Mesenchymal stem cell (in vitro differentiated cells and primary cell): ENCODE measurements around the gene F8A1.
"Not testable (repeated sequence)": the region's sequence is repeated elsewhere in the genome, so short reads cannot be mapped to it uniquely, and the experiment has no call there.

Experiments
- DNase-seq: peaks from one replicate; pipeline ENCODE4 v3.0.0-alpha.2; 2013
- H2AFZ ChIP-seq: one replicate; pipeline ENCODE4 v1.6.1; 2013; ENCODE audit warnings: low read depth, mild to moderate bottlenecking, control low read depth, inconsistent platforms, low read length, moderate library complexity
- H2AK5ac ChIP-seq: 2 replicates; pipeline ENCODE4 v1.6.1; 2013; ENCODE audit warnings: low read length, moderate library complexity, mild to moderate bottlenecking, inconsistent platforms; ENCODE audit not compliant: severe bottlenecking
- H2BK120ac ChIP-seq: one replicate; pipeline ENCODE4 v1.6.1; 2013; ENCODE audit warnings: low read depth, mild to moderate bottlenecking, inconsistent platforms, low read length, moderate library complexity
- H2BK12ac ChIP-seq, 2 experiments: one replicate each; pipeline ENCODE4 v1.6.1; 2013; ENCODE audit warnings: inconsistent platforms in 2 of 2, low read length in 2 of 2, mild to moderate bottlenecking in 2 of 2, moderate library complexity in 2 of 2, control low read depth in 1 of 2
- H2BK15ac ChIP-seq: one replicate; pipeline ENCODE4 v1.6.1; 2013; ENCODE audit warnings: mild to moderate bottlenecking, low read depth, inconsistent platforms; ENCODE audit not compliant: poor library complexity, severe bottlenecking
- H2BK5ac ChIP-seq: 2 replicates; pipeline ENCODE4 v1.6.1; 2013; ENCODE audit warnings: low read depth, mild to moderate bottlenecking, low read length, control low read depth, inconsistent platforms; ENCODE audit not compliant: poor library complexity, severe bottlenecking
- H3K14ac ChIP-seq, 2 experiments: one replicate each; pipeline ENCODE4 v1.6.1; 2013; ENCODE audit warnings: inconsistent platforms in 2 of 2, low read length in 2 of 2, control low read depth in 1 of 2, mild to moderate bottlenecking in 1 of 2, moderate library complexity in 1 of 2
- H3K18ac ChIP-seq, 2 experiments: one replicate each; pipeline ENCODE4 v1.6.1; 2013; ENCODE audit warnings: inconsistent platforms in 2 of 2, low read length in 2 of 2, control low read depth in 1 of 2, low read depth in 1 of 2, mild to moderate bottlenecking in 1 of 2
- H3K23ac ChIP-seq, 2 experiments: one replicate each; pipeline ENCODE4 v1.6.1; 2013; ENCODE audit warnings: inconsistent platforms in 2 of 2, low read length in 2 of 2, mild to moderate bottlenecking in 2 of 2, moderate library complexity in 2 of 2, control low read depth in 1 of 2
- H3K27ac ChIP-seq: 2 replicates; pipeline ENCODE4 v1.5.1; 2013; ENCODE audit warnings: mild to moderate bottlenecking, moderate library complexity, low read length, control low read depth, inconsistent platforms; ENCODE audit not compliant: poor library complexity, severe bottlenecking
- H3K27me3 ChIP-seq, 2 experiments: 2 replicates each; pipeline versions ENCODE4 v1.6.1 to v1.7.0; 2013; ENCODE audit warnings: low read length in 2 of 2, mild to moderate bottlenecking in 2 of 2, moderate library complexity in 2 of 2, control low read depth in 1 of 2, inconsistent platforms in 1 of 2; ENCODE audit not compliant: control insufficient read depth in 1 of 2, insufficient read depth in 1 of 2
- H3K36me3 ChIP-seq, 2 experiments: 2 replicates each; pipeline versions ENCODE4 v1.6.1 to v1.7.0; 2013; ENCODE audit warnings: low read length in 2 of 2, control low read depth in 1 of 2, inconsistent platforms in 1 of 2, low read depth in 1 of 2, mild to moderate bottlenecking in 1 of 2; ENCODE audit not compliant: insufficient read depth in 2 of 2, control insufficient read depth in 1 of 2
- H3K4ac ChIP-seq, 2 experiments: one replicate each; pipeline ENCODE4 v1.6.1; 2013; ENCODE audit warnings: inconsistent platforms in 2 of 2, low read length in 2 of 2, mild to moderate bottlenecking in 2 of 2, moderate library complexity in 2 of 2, control low read depth in 1 of 2, low read depth in 1 of 2
- H3K4me1 ChIP-seq: 2 replicates; pipeline ENCODE4 v1.6.1; 2013; ENCODE audit warnings: low read depth, low read length, control low read depth; ENCODE audit not compliant: control insufficient read depth, insufficient read depth
- H3K4me2 ChIP-seq: 2 replicates; pipeline ENCODE4 v1.6.1; 2013; ENCODE audit warnings: low read length, mild to moderate bottlenecking, inconsistent platforms; ENCODE audit not compliant: poor library complexity, severe bottlenecking
- H3K4me3 ChIP-seq, 2 experiments: 2 replicates each; pipeline versions ENCODE4 v1.5.1 to v1.7.0; 2013; ENCODE audit warnings: low read length in 2 of 2, mild to moderate bottlenecking in 2 of 2, control low read depth in 1 of 2, low read depth in 1 of 2; ENCODE audit not compliant: insufficient read depth in 1 of 2
- H3K79me1 ChIP-seq: replicated peaks from 2 replicates; pipeline ENCODE4 v1.6.1; 2013; ENCODE audit warnings: mild to moderate bottlenecking, control low read depth, low read length, inconsistent platforms; ENCODE audit not compliant: poor library complexity, severe bottlenecking
- H3K9ac ChIP-seq: 2 replicates; pipeline ENCODE4 v1.7.0; 2013; ENCODE audit warnings: mild to moderate bottlenecking, low read length, moderate library complexity
- H3K9me3 ChIP-seq: 2 replicates; pipeline ENCODE4 v1.7.0; 2013; ENCODE audit warnings: mild to moderate bottlenecking, low read length; ENCODE audit not compliant: control insufficient read depth
- H4K8ac ChIP-seq: one replicate; pipeline ENCODE4 v1.6.1; 2013; ENCODE audit warnings: inconsistent platforms, mild to moderate bottlenecking, low read length, moderate library complexity
- H4K91ac ChIP-seq: one replicate; pipeline ENCODE4 v1.6.1; 2013; ENCODE audit warnings: mild to moderate bottlenecking, low read length, inconsistent platforms
- WGBS: methylation state at CpG from one replicate; pipeline ENCODE4 v1.1.7; 2013; ENCODE audit warnings: mixed read lengths; 5-methylcytosine and 5-hydroxymethylcytosine counted together

F8A1 gene

DNA sequence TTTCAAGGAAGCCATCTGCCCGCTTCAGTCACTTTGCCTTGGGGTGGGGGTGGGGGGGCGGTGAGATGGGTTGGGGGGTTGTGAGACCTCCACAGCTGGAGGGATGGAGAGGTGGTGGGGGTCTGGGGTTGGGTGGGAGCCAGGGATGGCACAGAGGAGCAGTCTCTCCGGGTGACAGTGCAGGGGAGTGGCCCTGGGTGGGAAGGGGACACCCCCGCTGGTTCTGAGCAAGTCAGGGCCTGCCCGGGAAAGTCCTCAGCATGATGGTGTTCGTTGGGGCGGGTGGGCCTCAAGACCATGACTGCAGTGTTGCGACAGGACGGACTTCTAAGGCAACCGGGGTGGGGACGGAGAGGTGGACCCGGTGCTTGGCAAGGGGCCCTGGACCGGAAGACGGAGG lies 606 bp upstream of the F8A1 start:
- H4K91ac ChIP-seq, H4K8ac ChIP-seq, H3K14ac ChIP-seq, H3K23ac ChIP-seq, H3K9me3 ChIP-seq, H3K18ac ChIP-seq, H3K4me2 ChIP-seq, H2BK5ac ChIP-seq, H3K4me3 ChIP-seq, H3K27ac ChIP-seq, H3K4me1 ChIP-seq, H3K36me3 ChIP-seq, H2BK15ac ChIP-seq, H2BK120ac ChIP-seq, H3K4ac ChIP-seq, H3K79me1 ChIP-seq, H3K27me3 ChIP-seq, DNase-seq, H2AFZ ChIP-seq, H2BK12ac ChIP-seq, H2AK5ac ChIP-seq, H3K9ac ChIP-seq: not testable (repeated sequence)
- WGBS = no CpG with 5 or more reads among the region's 14 CpGs

DNA sequence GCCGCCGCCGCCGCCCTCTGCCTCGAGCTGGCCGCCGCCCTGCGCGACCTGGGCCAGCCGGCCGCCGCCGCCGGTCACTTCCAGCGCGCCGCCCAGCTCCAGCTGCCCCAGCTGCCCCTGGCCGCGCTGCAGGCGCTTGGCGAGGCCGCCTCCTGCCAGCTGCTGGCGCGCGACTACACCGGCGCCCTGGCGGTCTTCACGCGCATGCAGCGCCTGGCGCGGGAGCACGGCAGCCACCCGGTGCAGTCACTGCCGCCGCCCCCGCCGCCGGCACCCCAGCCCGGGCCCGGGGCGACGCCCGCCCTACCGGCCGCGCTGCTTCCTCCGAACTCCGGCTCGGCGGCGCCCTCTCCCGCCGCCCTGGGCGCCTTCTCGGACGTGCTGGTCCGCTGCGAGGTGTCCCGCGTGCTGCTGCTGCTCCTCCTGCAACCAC lies 650 bp downstream of the F8A1 start:
- H3K9ac ChIP-seq, H3K27me3 ChIP-seq, H2BK120ac ChIP-seq, H2BK5ac ChIP-seq, H3K27ac ChIP-seq, H2AK5ac ChIP-seq, H3K23ac ChIP-seq, H3K4me3 ChIP-seq, H3K4ac ChIP-seq, H4K8ac ChIP-seq, H2BK15ac ChIP-seq, H2BK12ac ChIP-seq, H3K18ac ChIP-seq, H4K91ac ChIP-seq, H3K4me1 ChIP-seq, H3K9me3 ChIP-seq, H2AFZ ChIP-seq, H3K36me3 ChIP-seq, DNase-seq, H3K14ac ChIP-seq, H3K79me1 ChIP-seq, H3K4me2 ChIP-seq: not testable (repeated sequence)
- WGBS = no CpG with 5 or more reads among the region's 62 CpGs

DNA sequence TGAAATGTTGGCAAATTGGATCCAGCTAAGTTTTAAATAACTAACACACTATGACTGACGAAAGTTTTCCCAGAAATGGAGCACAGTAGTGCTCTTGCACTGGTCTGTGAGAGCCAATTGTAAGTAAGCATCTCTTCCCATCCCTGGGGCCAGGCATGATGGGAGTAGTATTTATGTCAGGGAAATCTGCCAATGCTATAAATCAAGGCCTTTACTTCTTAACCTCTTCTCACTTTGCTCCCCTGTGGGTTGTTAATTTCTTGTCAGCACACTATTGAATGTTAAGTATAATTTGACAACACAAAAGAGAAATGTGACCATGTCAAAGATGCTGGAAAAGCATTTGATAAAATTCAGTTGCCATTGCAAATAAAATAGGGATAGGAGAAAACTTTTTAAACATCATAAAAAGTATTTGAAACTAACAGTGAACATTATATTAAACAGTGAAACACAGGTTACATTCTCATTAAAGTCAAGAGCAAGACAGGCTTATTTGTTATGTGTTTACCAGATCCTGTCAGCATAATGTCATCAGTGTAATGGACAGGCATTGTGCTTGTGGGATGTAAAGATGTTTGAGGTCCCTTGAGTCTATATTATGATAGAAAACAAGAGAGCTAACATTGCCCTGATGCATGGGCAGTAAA lies 5.0 kb downstream of the F8A1 start:
- no CpG with 5 or more reads among the region's 1 CpG for WGBS

DNA sequence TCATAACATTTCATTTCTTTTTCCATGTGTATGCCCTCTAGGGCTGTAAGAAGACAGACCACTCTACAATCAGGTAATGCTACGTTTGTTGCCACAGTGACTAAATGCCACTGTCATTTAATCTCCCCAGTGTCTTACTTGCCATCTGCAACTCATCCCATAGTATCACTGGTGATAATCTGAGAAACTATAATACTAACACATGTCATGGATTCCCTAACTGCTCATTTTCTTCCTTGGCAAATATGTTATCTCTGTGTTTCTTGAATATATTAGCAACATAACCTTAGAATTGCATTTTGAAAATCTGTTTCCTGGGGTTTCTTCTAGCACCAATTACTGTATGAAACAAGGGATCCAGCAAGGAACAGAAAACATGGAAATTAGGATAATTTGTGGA lies 6.1 kb downstream of the F8A1 start:
- no peaks in the 10 kb centered on the region for H3K79me1 ChIP-seq
- no peaks in the 10 kb centered on the region for H3K36me3 ChIP-seq
- no peak overlapping the region for H2BK15ac ChIP-seq
- no peak overlapping the region for H2BK120ac ChIP-seq
- WGBS = 78% methylated on average over 1 of the region's 1 CpG
- no peak overlapping the region for H3K18ac ChIP-seq
- H3K14ac ChIP-seq = no peak overlapping the region
- no peak overlapping the region for H2AK5ac ChIP-seq
- no peak overlapping the region for H2BK12ac ChIP-seq
- H3K4me2 ChIP-seq = no peak overlapping the region
- no peak overlapping the region for H2AFZ ChIP-seq
- H3K27me3 ChIP-seq = no peaks in the 10 kb centered on the region
- H4K91ac ChIP-seq = no peak overlapping the region
- no peak overlapping the region for H3K4me3 ChIP-seq
- no peak overlapping the region for H3K9ac ChIP-seq
- DNase-seq = no peak
- no peak overlapping the region for H2BK5ac ChIP-seq
- H4K8ac ChIP-seq = no peak overlapping the region
- no peak overlapping the region for H3K27ac ChIP-seq
- no peak overlapping the region for H3K4ac ChIP-seq
- H3K9me3 ChIP-seq = no peaks in the 10 kb centered on the region
- no peaks in the 10 kb centered on the region for H3K4me1 ChIP-seq
- H3K23ac ChIP-seq = no peak overlapping the region

More for the DNA sequence above, 5.0 kb downstream of the F8A1 start:
- Histone ChIP-seq H3K4me3 (no peak overlapping the region), H2BK15ac (no peak overlapping the region), H3K9me3 (no peaks in the 10 kb centered on the region), H2BK12ac (no peak overlapping the region), H2AFZ (no peak overlapping the region), H2AK5ac (no peak overlapping the region), H3K23ac (no peak overlapping the region), H4K8ac (no peak overlapping the region), H3K4me2 (no peak overlapping the region), H3K27ac (no peak overlapping the region), H3K4ac (no peak overlapping the region), H2BK5ac (no peak overlapping the region), H3K4me1 (no peaks in the 10 kb centered on the region), H3K36me3 (no peaks in the 10 kb centered on the region), H3K9ac (no peak overlapping the region), H3K18ac (no peak overlapping the region), H3K27me3 (no peaks in the 10 kb centered on the region), H3K14ac (no peak overlapping the region), H4K91ac (no peak overlapping the region), H3K79me1 (no peaks in the 10 kb centered on the region), H2BK120ac (no peak overlapping the region)
- no peak for DNase-seq
